ENCODE data around the gene NCOR2. TPM values are rescaled to one million over a fixed set of nuclear protein-coding genes. Genes with fewer than 3 reads are reported as not detected.

The NCOR2 gene
- total and polyA plus RNA-seq, 8 donors = 49.6 to 148 (median 98.6) TPM

- FAIRE-seq = no peak
- WGBS, 2 donors = 96% methylated on average over 11 of the region's 11 CpGs
- no peak overlapping the region for H3K4me3 ChIP-seq
- no peak overlapping the region for H3K27ac ChIP-seq
- no peaks in the 10 kb centered on the region for H3K27me3 ChIP-seq
- H3K9me3 ChIP-seq = no peaks in the 10 kb centered on the region
- no peaks in the 10 kb centered on the region for H3K36me3 ChIP-seq
- no peaks in the 10 kb centered on the region for H3K4me1 ChIP-seq
- TF ChIP-seq CTCF (IDR thresholded peaks at IDR 0.05) = no peak
- no peak for DNase-seq
- no peak for ATAC-seq
- intact Hi-C loops (cut with DNase I) = no loop called here
Observed at GRCh38 chr12:124531906-124532305, 35.5 kb downstream of the NCOR2 start.

GRCh38 chr12:124531281-124531745 lies 36.1 kb downstream of the NCOR2 start:
- no peak overlapping the region for H3K4me3 ChIP-seq
- TF ChIP-seq CTCF (IDR thresholded peaks at IDR 0.05) = no peak
- intact Hi-C loops (cut with DNase I) = no loop called here
- FAIRE-seq (no peak), ATAC-seq (peak in 2 of 4 donors; percentile 14 to 20), DNase-seq (no peak)
- no peaks in the 10 kb centered on the region for H3K9me3 ChIP-seq
- H3K27ac ChIP-seq = no peak overlapping the region
- no peaks in the 10 kb centered on the region for H3K36me3 ChIP-seq
- no peaks in the 10 kb centered on the region for H3K27me3 ChIP-seq
- no peaks in the 10 kb centered on the region for H3K4me1 ChIP-seq
- 79 to 85% methylated on average over 13 to 14 of the region's 14 CpGs for WGBS, 2 donors

GRCh38 chr12:124530637-124531263 lies 36.7 kb downstream of the NCOR2 start:
- H3K4me1 ChIP-seq = no peaks in the 10 kb centered on the region
- WGBS, 2 donors = 89% methylated on average over 9 of the region's 9 CpGs
- H3K4me3 ChIP-seq = no peak overlapping the region
- no peaks in the 10 kb centered on the region for H3K9me3 ChIP-seq
- ATAC-seq (no peak), FAIRE-seq (no peak), DNase-seq (no peak)
- TF ChIP-seq CTCF (IDR thresholded peaks at IDR 0.05) = no peak
- no peaks in the 10 kb centered on the region for H3K36me3 ChIP-seq
- intact Hi-C loops (cut with DNase I) = no loop called here
- H3K27me3 ChIP-seq = no peaks in the 10 kb centered on the region
- no peak overlapping the region for H3K27ac ChIP-seq

GRCh38 chr12:124529565-124530276 lies 37.7 kb downstream of the NCOR2 start:
- ATAC-seq = no peak
- TF ChIP-seq CTCF (IDR thresholded peaks at IDR 0.05) = no peak
- DNase-seq = no peak
- H3K27me3 ChIP-seq = no peaks in the 10 kb centered on the region
- no peaks in the 10 kb centered on the region for H3K4me1 ChIP-seq
- no peaks in the 10 kb centered on the region for H3K36me3 ChIP-seq
- 95 to 98% methylated on average over 6 of the region's 6 CpGs for WGBS, 2 donors
- intact Hi-C loops (cut with DNase I) = no loop called here
- FAIRE-seq = no peak
- H3K9me3 ChIP-seq = no peaks in the 10 kb centered on the region
- H3K4me3 ChIP-seq = no peak overlapping the region
- H3K27ac ChIP-seq = no peak overlapping the region

All from pancreas (tissue), 10 donors.